Endothelial cell of umbilical vein (primary cell): ENCODE results near the gene AMER3. TPM values are rescaled to one million over a fixed set of nuclear protein-coding genes. Genes with fewer than 3 reads are reported as not detected.

ENCODE experiments used
- BruUV-seq: library from RNA; stranded (reverse); fragments of 400-500 nt; replicated peaks from 2 replicates; lab custom pipeline; 2021; lab: Mats Ljungman, UMichigan
- CTCF ChIA-PET: fragments of 300-600, 350-600 bp; sonication (Branson Sonifier 250); formaldehyde crosslinking; loops from one replicate; lab custom pipeline; 2021; ENCODE audit warnings: antibody characterized with exemption, inconsistent platforms; lab: Charles Lee
- POLR2A ChIA-PET: fragments of 300-600, 350-600 bp; sonication (Branson Sonifier 250); formaldehyde crosslinking; loops from one replicate; lab custom pipeline; 2021; ENCODE audit warnings: antibody characterized with exemption, inconsistent platforms; lab: Charles Lee
- DNase-seq: peaks from one replicate; pipeline ENCODE4 v3.0.0-alpha.2; 2011; ENCODE audit warnings: low read depth, low spot score
- FAIRE-seq: peaks from 2 replicates; lab custom pipeline; 2011; peaks lifted over from hg19 to GRCh38; lab: Jason Lieb, UNC
- H2AFZ ChIP-seq: 2 replicates; pipeline ENCODE4 v1.6.0; 2012; ENCODE audit warnings: low read depth, low read length, control low read depth, inconsistent platforms
- H3K27ac ChIP-seq: 2 replicates; pipeline ENCODE4 v1.5.1; 2011; ENCODE audit warnings: low read depth, mild to moderate bottlenecking, control low read depth, low read length, moderate library complexity; ENCODE audit not compliant: insufficient read depth
- H3K27me3 ChIP-seq, 2 experiments: 2 replicates each; pipeline versions ENCODE4 v1.6.0 to v1.6.1; 2011; ENCODE audit warnings: low read length in 2 of 2, mixed read lengths in 1 of 2; ENCODE audit not compliant: control insufficient read depth in 2 of 2, insufficient read depth in 2 of 2
- H3K36me3 ChIP-seq, 2 experiments: 2 replicates in 1 of 2; 3 replicates in 1 of 2; pipeline ENCODE4 v1.5.1; 2011; ENCODE audit warnings: low read length in 2 of 2, mild to moderate bottlenecking in 1 of 2, moderate library complexity in 1 of 2; ENCODE audit not compliant: control insufficient read depth in 2 of 2, insufficient read depth in 2 of 2; ENCODE audit errors: extremely low read depth in 1 of 2
- H3K4me1 ChIP-seq: 3 replicates; pipeline ENCODE4 v1.5.1; 2011; ENCODE audit warnings: mild to moderate bottlenecking, low read length; ENCODE audit not compliant: control insufficient read depth, insufficient read depth; ENCODE audit errors: extremely low read depth
- H3K4me2 ChIP-seq: 2 replicates; pipeline ENCODE4 v1.6.1; 2011; ENCODE audit warnings: low read length, control low read depth, mixed read lengths; ENCODE audit not compliant: insufficient read depth
- H3K4me3 ChIP-seq, 3 experiments: fragments of 200-600 bp in 1 of 3; sonication (generic), shearing (Covaris generic) in 1 of 3; replicated peaks in 1 of 3; 2 replicates each; pipeline ENCODE4 v1.5.1; 2011 to 2016; ENCODE audit warnings: control low read depth in 3 of 3, low read length in 3 of 3, mild to moderate bottlenecking in 2 of 3, inconsistent platforms in 1 of 3, low read depth in 1 of 3, moderate library complexity in 1 of 3; ENCODE audit not compliant: insufficient read depth in 1 of 3
- H3K79me2 ChIP-seq: 2 replicates; pipeline ENCODE4 v1.6.0; 2012; ENCODE audit warnings: low read length, inconsistent platforms; ENCODE audit not compliant: control insufficient read depth, insufficient read depth
- H3K9ac ChIP-seq: replicated peaks from 2 replicates; pipeline ENCODE3; 2011; ENCODE audit warnings: low read length, control low read depth; ENCODE audit not compliant: insufficient read depth; ENCODE audit errors: extremely low read depth
- H3K9me1 ChIP-seq: replicated peaks from 3 replicates; pipeline ENCODE4 v1.6.0; 2011; ENCODE audit warnings: mild to moderate bottlenecking, low read length; ENCODE audit not compliant: control insufficient read depth, insufficient read depth; ENCODE audit errors: extremely low read depth
- H3K9me3 ChIP-seq: replicated peaks from 2 replicates; pipeline ENCODE4 v1.5.1; 2012; ENCODE audit warnings: low read length, inconsistent platforms; ENCODE audit not compliant: control insufficient read depth, insufficient read depth
- H4K20me1 ChIP-seq: replicated peaks from 2 replicates; pipeline ENCODE3; 2011; ENCODE audit warnings: mild to moderate bottlenecking, low read length; ENCODE audit not compliant: control insufficient read depth, insufficient read depth; ENCODE audit errors: extremely low read depth
- CTCF ChIP-seq, 2 donors: IDR thresholded peaks; 1 replicate in 1 of 2; 2 replicates in 1 of 2; pipeline ENCODE4 v1.5.1; 2011; ENCODE audit warnings: low read length in 2 of 2, mild to moderate bottlenecking in 2 of 2, moderate library complexity in 2 of 2, control low read depth in 1 of 2, inconsistent platforms in 1 of 2, low read depth in 1 of 2; ENCODE audit not compliant: insufficient read depth in 1 of 2; ENCODE audit errors: extremely low read depth in 1 of 2
- EZH2 ChIP-seq: IDR thresholded peaks from 2 replicates; pipeline ENCODE4 v1.6.1; 2012; ENCODE audit warnings: borderline replicate concordance, low read depth, mild to moderate bottlenecking, moderate library complexity, low read length, inconsistent platforms; ENCODE audit not compliant: severe bottlenecking
- FOS ChIP-seq: IDR thresholded peaks from 2 replicates; pipeline ENCODE4 v1.6.1; 2011; ENCODE audit warnings: mild to moderate bottlenecking, low read length, moderate library complexity, borderline replicate concordance; ENCODE audit not compliant: insufficient read depth
- GATA2 ChIP-seq: IDR thresholded peaks from 2 replicates; pipeline ENCODE4 v1.7.0; 2011; ENCODE audit warnings: low read depth, mild to moderate bottlenecking, moderate library complexity, mixed read lengths, low read length; ENCODE audit not compliant: insufficient read length, insufficient read depth
- JUN ChIP-seq: IDR thresholded peaks from 2 replicates; pipeline ENCODE4 v1.6.1; 2011; ENCODE audit warnings: borderline replicate concordance, low read depth; ENCODE audit not compliant: insufficient read length, insufficient read depth
- MAX ChIP-seq: IDR thresholded peaks from 2 replicates; pipeline ENCODE4 v1.6.1; 2011; ENCODE audit not compliant: insufficient read depth, insufficient read length
- POLR2A ChIP-seq: IDR thresholded peaks from 2 replicates; pipeline ENCODE4 v1.6.1; 2012; ENCODE audit warnings: low read depth, mild to moderate bottlenecking, control low read depth, low read length
- POLR2AphosphoS5 ChIP-seq: IDR thresholded peaks from 2 replicates; pipeline ENCODE4 v1.6.1; 2012; ENCODE audit warnings: low read depth, mild to moderate bottlenecking, control low read depth, low read length, moderate library complexity; ENCODE audit not compliant: insufficient read depth
- dilution Hi-C: fragments of 300-500 bp; cut with MboI; formaldehyde crosslinking; loops from one replicate; pipeline ENCODE4 v1.15.0; 2019; ENCODE audit warnings: low sequenced_read_pairs; ENCODE audit not compliant: extremely low pct_ligation_motif_present
- intact Hi-C: fragments of 100-400 bp; cut with micrococcal nuclease; formaldehyde crosslinking; loops from one replicate; pipeline ENCODE4 v1.10.0; 2022
- polyA plus RNA-seq, 4 experiments: library from polyadenylated mRNA; depleted of rRNA in 3 of 4; stranded (reverse) in 3 of 4; unstranded in 1 of 4; fragments of >200 nt; gene quantifications; 2 replicates each; pipeline versions ENCODE4 v1.2.1 to v1.2.3, GENCODE V29; 2011 to 2012; ENCODE audit warnings: missing spikeins in 1 of 4
- total RNA-seq: library from RNA; stranded (reverse); gene quantifications from 2 replicates; pipeline ENCODE4 v1.2.3, GENCODE V29; 2021

AMER3 gene
- total and polyA plus RNA-seq, 2 donors (not counting 3 experiments of a cell fraction or from before 2014, with no cell fraction given) = not detected

- H3K9me3 ChIP-seq = no peaks in the 10 kb centered on the region
- no peak for TF ChIP-seq JUN
- no peak for TF ChIP-seq POLR2A
- TF ChIP-seq MAX = no peak
- no peak for TF ChIP-seq CTCF (IDR thresholded peaks at IDR 0.05; ENCODE audit: extremely low read depth in 1 of 2, insufficient read depth in 1 of 2, low read depth in 1 of 2, low read length in 2 of 2)
- no peak for TF ChIP-seq EZH2
- TF ChIP-seq POLR2AphosphoS5 = no peak
- no peak for TF ChIP-seq FOS
- no peak for TF ChIP-seq GATA2
- H3K79me2 ChIP-seq = no peaks in the 10 kb centered on the region
- no peaks in the 10 kb centered on the region for H4K20me1 ChIP-seq
- intact Hi-C loops (no loop called here), dilution Hi-C loops (no loop called here)
- H3K4me3 ChIP-seq = no peak overlapping the region
- no peaks in the 10 kb centered on the region for H3K36me3 ChIP-seq
- no peak overlapping the region for H3K4me2 ChIP-seq
- no TSS peak for BruUV-seq
- FAIRE-seq = no peak
- H3K9me1 ChIP-seq = no peaks in the 10 kb centered on the region
- no peak overlapping the region for H3K9ac ChIP-seq
- no peaks in the 10 kb centered on the region for H3K4me1 ChIP-seq
- H3K27me3 ChIP-seq = no peaks in the 10 kb centered on the region
- DNase-seq = no peak
- no peak overlapping the region for H3K27ac ChIP-seq
- no peak overlapping the region for H2AFZ ChIP-seq
- POLR2A ChIA-PET = no interaction called here
- CTCF ChIA-PET = no interaction called here
Measured at GRCh38 chr2:130778781-130779180, 23.4 kb downstream of the AMER3 start.
